Activated CD8-positive, alpha-beta memory T cell treated with anti-CD3 and anti-CD28 coated beads, Interleukin-2, amount 10 ng/mL, durations not matched to agents 7 days and 5 days (primary cell): ENCODE results near the gene FCHO1. TPM values are rescaled to one million over a fixed set of nuclear protein-coding genes. Genes with fewer than 3 reads are reported as not detected.
"Not testable (repeated sequence)": the region's sequence is repeated elsewhere in the genome, so short reads cannot be mapped to it uniquely, and the experiment has no call there.

Experiments
- ATAC-seq: fragments of 150-1000 bp; cut with Tn5 transposase; one replicate; pipeline ENCODE4 v1.10.0; 2021; ENCODE audit warnings: moderate library complexity
- CTCF ChIA-PET: fragments of 350-600 bp; sonication (Branson Sonifier 250); formaldehyde crosslinking; loops from one replicate; lab custom pipeline; 2021; ENCODE audit warnings: antibody characterized with exemption; lab: Charles Lee
- DNase-seq: peaks from one replicate; pipeline ENCODE4 v3.0.0-alpha.2; 2020
- H3K27ac Mint-ChIP-seq: one replicate; pipeline ENCODE4 v1.8.0; 2021; ENCODE audit warnings: mild to moderate bottlenecking, mixed read lengths
- H3K27me3 Mint-ChIP-seq: one replicate; pipeline ENCODE4 v1.8.0; 2021; ENCODE audit warnings: mixed read lengths
- H3K36me3 Mint-ChIP-seq: one replicate; pipeline ENCODE4 v1.8.0; 2021; ENCODE audit warnings: mild to moderate bottlenecking, mixed read lengths
- H3K4me1 Mint-ChIP-seq: one replicate; pipeline ENCODE4 v1.8.0; 2021; ENCODE audit warnings: mixed read lengths
- H3K4me3 Mint-ChIP-seq: one replicate; pipeline ENCODE4 v1.8.0; 2021; ENCODE audit warnings: mild to moderate bottlenecking, moderate library complexity, mixed read lengths
- H3K9me3 Mint-ChIP-seq: one replicate; pipeline ENCODE4 v1.8.0; 2022; ENCODE audit warnings: low read depth, mixed read lengths
- total RNA-seq, 2 experiments: library from RNA; stranded (reverse); gene quantifications; one replicate each; pipeline ENCODE4 v1.2.3, GENCODE V29; 2021

The FCHO1 gene
- total RNA-seq, 2 experiments from 2014 or later: 58.4 to 70.6 TPM

DNA sequence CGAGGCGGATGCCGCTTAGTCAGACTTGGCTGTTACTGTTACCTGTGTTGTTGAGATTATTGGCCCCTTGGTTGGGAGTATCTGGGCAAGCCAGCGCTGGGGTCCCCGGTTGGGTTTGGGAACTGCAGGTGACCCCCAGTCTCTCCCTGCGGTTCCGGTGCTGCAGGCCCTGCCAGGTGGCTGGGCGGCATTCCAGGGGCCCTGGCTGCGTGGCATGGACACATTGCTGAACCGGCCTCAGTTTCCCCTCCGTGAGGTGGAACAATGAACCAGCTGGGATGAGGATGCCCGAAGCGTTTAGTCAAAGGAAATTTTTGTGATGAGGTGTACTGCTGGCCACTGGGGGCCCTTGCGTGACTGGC is 44.2 kb downstream of the FCHO1 start:
- Mint-ChIP-seq H3K27me3 (peaks cover 26% of the 10 kb centered on the region), H3K9me3 (no peaks in the 10 kb centered on the region), H3K36me3 (no peaks in the 10 kb centered on the region), H3K4me3 (no peak overlapping the region), H3K27ac (no peak overlapping the region), H3K4me1 (peaks cover 34% of the 10 kb centered on the region)
- DNase-seq (no peak), ATAC-seq (no peak)
- CTCF ChIA-PET: interaction anchor here (1.0 to 2.0 kb wide), 3 partner anchors 10 to 64 kb away, joined by 3 to 6 read pairs (median 3); no protein-coding TSS in a partner anchor

DNA sequence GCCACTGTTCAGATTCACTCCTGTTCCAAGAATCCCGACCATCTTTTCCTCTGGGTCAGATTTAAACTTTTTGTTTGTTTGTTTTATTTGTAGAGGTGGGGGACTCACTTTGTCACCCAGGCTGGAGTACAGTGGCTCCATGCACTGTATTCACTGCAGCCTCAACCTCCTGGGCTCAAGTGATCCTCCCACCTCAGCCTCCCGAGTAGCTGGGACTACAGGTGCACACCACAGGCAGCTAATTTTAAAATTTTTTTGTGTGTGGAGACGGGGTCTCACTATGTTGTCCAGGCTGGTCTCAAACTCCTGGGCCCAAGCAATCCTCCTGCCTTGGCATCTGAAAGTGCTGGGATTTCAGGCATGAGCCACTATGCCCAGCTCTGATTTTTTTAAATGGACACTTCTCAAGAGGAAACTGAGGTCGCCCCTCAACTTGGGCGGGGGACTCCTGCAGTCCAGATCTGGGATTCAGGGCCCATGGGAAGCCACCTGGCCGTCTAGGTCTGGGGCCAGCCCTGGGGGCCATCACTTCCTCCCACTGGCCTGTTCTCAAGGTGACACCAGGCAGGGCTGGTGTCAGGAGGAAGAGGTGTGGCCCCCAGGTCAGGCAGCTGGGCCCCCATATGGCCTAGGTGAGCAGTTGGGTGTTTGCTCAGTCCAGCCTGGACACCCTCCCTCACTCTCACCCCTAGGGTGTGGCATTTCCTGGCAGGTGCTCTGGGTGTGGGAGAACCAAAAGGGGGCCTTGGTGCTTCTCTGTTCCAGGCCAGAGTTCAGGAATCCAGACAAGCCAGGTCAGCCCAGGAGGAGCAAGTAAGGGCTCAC is 44.9 kb downstream of the FCHO1 start:
- Mint-ChIP-seq H3K27me3 (peaks cover 28% of the 10 kb centered on the region), H3K36me3 (no peaks in the 10 kb centered on the region), H3K4me1 (peaks cover 34% of the 10 kb centered on the region), H3K9me3 (no peaks in the 10 kb centered on the region), H3K4me3 (no peak overlapping the region), H3K27ac (no peak overlapping the region)
- DNase-seq (no peak), ATAC-seq (no peak)
- CTCF ChIA-PET: interaction anchor here (0.5 to 2.0 kb wide), 5 partner anchors 9 to 96 kb away, joined by 3 to 6 read pairs (median 3); no protein-coding TSS in a partner anchor

DNA sequence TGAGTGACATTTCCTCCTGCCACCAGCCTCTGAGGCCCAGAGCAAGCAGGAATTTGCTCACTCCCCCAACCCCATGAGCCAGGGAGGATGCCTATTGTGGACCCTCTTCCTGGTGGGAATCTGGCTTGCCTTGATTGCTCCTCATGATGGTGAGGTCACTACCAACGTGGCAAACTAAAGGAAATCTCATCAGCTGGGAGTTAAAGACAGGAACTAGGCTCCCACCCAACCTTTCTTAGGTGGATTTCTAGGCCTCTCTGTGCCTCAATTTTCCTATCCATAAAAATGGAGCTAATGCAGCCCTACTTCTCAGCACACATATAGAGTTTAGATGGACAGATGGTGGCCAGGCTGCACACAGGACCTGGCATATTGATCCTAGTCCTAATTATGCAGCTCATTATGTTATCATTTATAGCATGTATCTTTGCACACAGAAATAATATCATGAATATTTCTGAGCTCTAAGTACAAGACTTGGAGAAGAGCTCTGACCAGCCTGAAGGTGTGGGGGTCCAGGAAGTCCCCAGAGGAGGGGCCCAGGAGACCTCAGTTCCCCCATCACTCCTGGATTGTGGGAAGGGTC is 45.7 kb downstream of the FCHO1 start:
- Mint-ChIP-seq H3K9me3 (no peaks in the 10 kb centered on the region), H3K27me3 (peaks cover 28% of the 10 kb centered on the region), H3K36me3 (no peaks in the 10 kb centered on the region), H3K27ac (no peak overlapping the region), H3K4me1 (peaks cover 27% of the 10 kb centered on the region), H3K4me3 (no peak overlapping the region)
- CTCF ChIA-PET: interaction anchor here (0.5 to 2.0 kb wide), 4 partner anchors 13 to 96 kb away, joined by 3 to 6 read pairs (median 3); partner anchors contain the start of gene RPL18A
- DNase-seq: no peak
- no peak for ATAC-seq

DNA sequence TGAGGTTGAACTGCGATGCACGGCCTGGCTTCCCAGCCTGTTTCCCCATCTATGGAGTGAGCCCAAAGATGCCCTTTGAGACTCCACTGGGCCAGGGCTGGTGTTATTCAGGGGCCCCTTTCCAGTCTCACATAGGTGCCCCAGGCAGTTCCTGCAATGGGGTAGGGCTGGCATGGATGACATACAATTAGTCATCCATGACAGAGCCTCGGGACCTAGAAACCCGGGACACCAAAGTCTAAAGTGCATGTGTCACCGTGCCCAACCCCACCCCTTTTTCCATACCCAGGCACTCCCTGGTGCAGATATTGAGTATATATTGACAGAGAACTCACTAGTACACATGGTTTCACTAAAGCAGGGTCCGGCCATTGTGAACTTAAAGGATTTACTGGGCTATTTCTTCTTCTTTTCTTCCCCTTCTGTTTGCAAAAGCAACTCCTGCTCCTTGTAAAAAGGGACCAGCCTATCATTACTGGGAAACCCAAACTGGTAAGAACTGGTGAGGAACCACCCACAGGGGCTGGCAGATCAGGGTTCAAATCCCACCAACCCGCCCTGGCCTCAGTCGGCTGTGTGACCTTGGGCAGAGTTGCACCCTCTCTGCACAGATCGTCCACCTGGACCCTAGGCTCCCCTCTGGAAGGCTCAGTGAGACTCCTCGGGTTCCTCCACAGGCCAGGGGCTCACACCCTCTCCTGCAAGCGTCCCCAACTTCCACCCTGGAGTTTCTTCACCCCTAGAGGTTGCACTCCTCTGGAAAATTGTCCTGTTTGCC is 46.3 kb downstream of the FCHO1 start:
- Mint-ChIP-seq H3K27ac (no peak overlapping the region), H3K9me3 (no peaks in the 10 kb centered on the region), H3K36me3 (no peaks in the 10 kb centered on the region), H3K27me3 (peaks cover 32% of the 10 kb centered on the region), H3K4me3 (no peak overlapping the region), H3K4me1 (peaks cover 28% of the 10 kb centered on the region)
- no peak for DNase-seq
- CTCF ChIA-PET: interaction anchor here (0.6 to 2.0 kb wide), 3 partner anchors 13 to 62 kb away, joined by 3 to 6 read pairs (median 3); partner anchors contain the start of gene RPL18A
- peak; percentile 45 for ATAC-seq

DNA sequence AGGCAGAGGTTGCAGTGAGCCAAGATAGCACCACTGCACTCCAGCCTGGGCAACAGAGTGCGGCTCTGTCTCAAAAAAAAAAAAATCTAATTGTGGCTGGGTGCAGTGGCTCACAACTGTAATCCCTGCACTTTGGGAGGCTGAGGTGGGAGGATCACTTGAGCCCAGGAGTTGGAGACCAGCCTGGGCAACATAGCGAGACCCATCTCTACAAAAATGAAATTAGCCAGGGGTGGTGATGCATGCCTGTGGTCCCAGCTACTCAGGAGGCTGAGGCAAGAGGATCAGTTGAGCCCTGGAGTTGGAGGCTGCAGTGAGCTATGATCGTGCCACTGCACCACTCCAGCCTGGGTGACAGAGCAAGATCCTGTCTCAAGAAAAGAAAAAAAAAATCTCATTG is 47.3 kb downstream of the FCHO1 start:
- Mint-ChIP-seq H3K4me1 (peaks cover 37% of the 10 kb centered on the region), H3K27me3 (peaks cover 31% of the 10 kb centered on the region)
- not testable (repeated sequence) for H3K9me3 Mint-ChIP-seq, H3K4me3 Mint-ChIP-seq, H3K27ac Mint-ChIP-seq, H3K36me3 Mint-ChIP-seq, DNase-seq, ATAC-seq
- CTCF ChIA-PET: interaction anchor here (0.6 to 0.9 kb wide), 2 partner anchors 134 to 618 kb away, joined by 3 read pairs; partner anchors contain the start of gene CCDC124

DNA sequence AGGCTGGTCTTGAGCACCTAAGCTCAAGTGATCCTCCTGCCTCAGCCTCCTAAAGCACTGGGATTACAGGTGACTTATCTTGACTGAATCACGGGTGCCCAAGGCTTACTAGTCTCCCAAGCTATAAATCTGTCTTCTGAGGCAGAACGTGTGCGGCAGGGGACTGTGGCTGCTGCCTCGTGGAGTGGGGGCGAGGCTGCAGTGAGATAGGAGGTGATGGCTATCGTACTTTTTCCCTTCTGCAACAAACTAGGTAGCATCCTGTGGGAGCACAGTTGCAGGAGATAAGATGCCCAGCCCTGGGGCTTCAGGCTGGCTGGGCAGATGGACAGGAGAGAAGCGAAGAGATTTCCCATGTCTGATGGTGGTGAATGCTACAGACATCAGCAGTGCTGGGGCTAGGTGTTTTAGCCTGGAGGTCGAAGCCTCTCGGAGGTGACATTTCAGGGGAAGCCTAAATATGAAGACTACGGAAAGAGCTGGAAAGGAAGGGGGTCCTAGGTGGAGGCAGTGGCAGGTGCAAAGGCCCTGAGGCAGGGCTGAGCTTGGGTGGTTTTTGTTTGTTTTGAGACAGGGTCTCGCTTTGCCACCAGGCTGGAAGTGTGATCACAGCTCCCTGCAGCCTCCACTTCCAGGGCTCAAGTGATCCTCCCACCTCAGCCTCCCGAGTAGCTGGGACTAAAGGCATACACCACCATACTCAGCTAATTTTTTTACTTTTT is 51.0 kb downstream of the FCHO1 start:
- no peak for DNase-seq
- peaks cover 14% of the 10 kb centered on the region for H3K27me3 Mint-ChIP-seq
- peaks cover 30% of the 10 kb centered on the region for H3K4me1 Mint-ChIP-seq
- CTCF ChIA-PET: interaction anchor here (0.7 to 1.8 kb wide), 5 partner anchors 19 to 126 kb away, joined by 3 to 11 read pairs (median 6); partner anchors contain the start of gene RPL18A
- no peak overlapping the region for H3K4me3 Mint-ChIP-seq
- no peaks in the 10 kb centered on the region for H3K9me3 Mint-ChIP-seq
- no peak for ATAC-seq
- no peaks in the 10 kb centered on the region for H3K36me3 Mint-ChIP-seq
- H3K27ac Mint-ChIP-seq: no peak overlapping the region

DNA sequence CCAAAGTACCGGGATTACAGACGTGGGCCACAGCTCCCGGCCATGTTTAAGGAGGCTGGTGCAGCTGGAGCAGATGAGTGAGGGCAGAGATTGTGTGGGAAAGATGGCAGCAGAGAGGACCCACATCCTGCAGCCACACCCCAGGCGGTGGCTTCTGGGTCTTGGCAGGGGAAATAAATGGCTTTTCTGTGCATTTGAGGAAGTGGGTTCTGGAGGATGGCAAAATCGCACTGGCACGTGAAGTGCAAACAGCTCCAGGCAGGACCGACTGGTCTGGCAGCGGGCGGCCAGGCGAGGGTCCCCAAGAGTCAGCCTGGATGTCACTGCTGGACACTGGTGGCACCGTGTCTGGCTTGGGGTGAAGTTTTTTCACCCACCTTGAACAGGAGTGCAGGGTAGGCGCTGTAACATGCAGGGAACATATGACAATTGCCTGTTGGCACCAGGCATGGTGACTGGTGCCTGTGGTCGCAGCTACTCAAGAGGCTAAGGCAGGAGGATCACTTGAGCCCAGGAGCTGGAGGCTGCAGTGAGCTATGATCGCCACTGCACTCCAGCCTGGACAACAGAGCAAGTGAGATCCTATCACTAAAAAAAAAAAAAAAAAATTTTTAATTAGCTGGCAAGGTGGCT is 52.1 kb downstream of the FCHO1 start:
- peaks cover 19% of the 10 kb centered on the region for H3K27me3 Mint-ChIP-seq
- ATAC-seq: peak; percentile 69
- peak overlapping the region; percentile 85 for H3K27ac Mint-ChIP-seq
- H3K4me3 Mint-ChIP-seq: no peak overlapping the region
- no peaks in the 10 kb centered on the region for H3K36me3 Mint-ChIP-seq
- DNase-seq: peak; percentile 75
- H3K4me1 Mint-ChIP-seq: peaks cover 38% of the 10 kb centered on the region
- no peaks in the 10 kb centered on the region for H3K9me3 Mint-ChIP-seq
- CTCF ChIA-PET: interaction anchor here (0.5 to 2.1 kb wide), 8 partner anchors 10 to 294 kb away, joined by 3 to 11 read pairs (median 6); partner anchors contain the start of gene CCDC124

DNA sequence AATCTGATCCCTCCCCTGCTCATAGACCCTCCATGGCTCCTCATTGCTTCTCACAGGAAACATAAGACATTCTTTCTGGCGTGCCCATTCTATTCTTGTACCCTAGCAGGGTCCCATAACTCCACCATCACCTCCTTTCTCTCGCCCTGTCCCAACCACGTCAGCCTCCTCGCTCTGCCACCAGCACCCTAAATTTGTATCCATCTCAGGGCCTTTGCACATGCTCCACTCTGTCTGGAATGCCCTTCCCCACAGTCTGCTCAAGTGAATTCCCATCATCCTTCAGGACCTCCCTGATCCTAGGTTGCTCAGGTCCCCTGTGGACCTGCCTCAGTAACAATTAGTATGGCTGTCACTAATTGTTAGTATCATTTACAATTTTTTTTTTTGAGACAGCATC is 54.1 kb downstream of the FCHO1 start:
- Mint-ChIP-seq H3K27me3 (peaks cover 24% of the 10 kb centered on the region), H3K36me3 (no peaks in the 10 kb centered on the region), H3K27ac (no peak overlapping the region), H3K9me3 (no peaks in the 10 kb centered on the region), H3K4me1 (peaks cover 38% of the 10 kb centered on the region), H3K4me3 (no peak overlapping the region)
- CTCF ChIA-PET: interaction anchor here (1.1 kb wide), 1 partner anchor 9 kb away, joined by 3 read pairs; no protein-coding TSS in a partner anchor
- no peak for ATAC-seq
- no peak for DNase-seq

DNA sequence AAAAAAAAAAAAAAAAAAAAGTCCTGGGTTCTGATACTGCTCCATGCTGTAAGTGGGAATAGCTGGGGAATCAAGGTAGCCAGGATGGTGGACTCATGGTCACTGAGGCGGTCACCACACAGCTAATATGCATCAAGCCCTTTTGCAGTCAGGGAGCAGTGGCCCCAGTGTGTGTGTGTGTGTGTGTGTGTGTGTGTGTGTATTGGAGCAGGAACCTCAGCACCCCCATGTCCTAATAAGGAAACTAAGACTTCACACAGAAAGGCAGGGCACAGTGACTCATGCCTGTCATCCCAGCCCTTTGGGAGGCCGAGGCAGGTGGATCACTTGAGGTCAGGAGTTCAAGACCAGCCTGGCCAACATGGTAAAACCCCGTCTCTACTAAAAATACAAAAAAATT is 55.7 kb downstream of the FCHO1 start:
- ATAC-seq: no peak
- Mint-ChIP-seq H3K27ac (no peak overlapping the region), H3K4me3 (no peak overlapping the region), H3K4me1 (peaks cover 38% of the 10 kb centered on the region), H3K9me3 (no peaks in the 10 kb centered on the region), H3K27me3 (peaks cover 21% of the 10 kb centered on the region), H3K36me3 (no peaks in the 10 kb centered on the region)
- no peak for DNase-seq
- CTCF ChIA-PET: no interaction called here

DNA sequence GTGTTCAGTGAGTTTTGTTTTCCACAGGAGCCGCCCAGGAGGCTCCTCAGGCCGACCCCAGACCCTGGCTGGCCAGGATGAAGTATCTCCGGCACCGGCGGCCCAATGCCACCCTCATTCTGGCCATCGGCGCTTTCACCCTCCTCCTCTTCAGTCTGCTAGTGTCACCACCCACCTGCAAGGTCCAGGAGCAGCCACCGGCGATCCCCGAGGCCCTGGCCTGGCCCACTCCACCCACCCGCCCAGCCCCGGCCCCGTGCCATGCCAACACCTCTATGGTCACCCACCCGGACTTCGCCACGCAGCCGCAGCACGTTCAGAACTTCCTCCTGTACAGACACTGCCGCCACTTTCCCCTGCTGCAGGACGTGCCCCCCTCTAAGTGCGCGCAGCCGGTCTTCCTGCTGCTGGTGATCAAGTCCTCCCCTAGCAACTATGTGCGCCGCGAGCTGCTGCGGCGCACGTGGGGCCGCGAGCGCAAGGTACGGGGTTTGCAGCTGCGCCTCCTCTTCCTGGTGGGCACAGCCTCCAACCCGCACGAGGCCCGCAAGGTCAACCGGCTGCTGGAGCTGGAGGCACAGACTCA is 56.5 kb downstream of the FCHO1 start:
- CTCF ChIA-PET: interaction anchor here (1.4 kb wide), 1 partner anchor 48 kb away, joined by 8 read pairs; no protein-coding TSS in a partner anchor
- H3K27me3 Mint-ChIP-seq: peaks cover 18% of the 10 kb centered on the region
- H3K4me3 Mint-ChIP-seq: no peak overlapping the region
- DNase-seq (peak; percentile 53), ATAC-seq (no peak)
- H3K27ac Mint-ChIP-seq: no peak overlapping the region
- H3K4me1 Mint-ChIP-seq: peaks cover 32% of the 10 kb centered on the region
- H3K36me3 Mint-ChIP-seq: no peaks in the 10 kb centered on the region
- H3K9me3 Mint-ChIP-seq: no peaks in the 10 kb centered on the region

DNA sequence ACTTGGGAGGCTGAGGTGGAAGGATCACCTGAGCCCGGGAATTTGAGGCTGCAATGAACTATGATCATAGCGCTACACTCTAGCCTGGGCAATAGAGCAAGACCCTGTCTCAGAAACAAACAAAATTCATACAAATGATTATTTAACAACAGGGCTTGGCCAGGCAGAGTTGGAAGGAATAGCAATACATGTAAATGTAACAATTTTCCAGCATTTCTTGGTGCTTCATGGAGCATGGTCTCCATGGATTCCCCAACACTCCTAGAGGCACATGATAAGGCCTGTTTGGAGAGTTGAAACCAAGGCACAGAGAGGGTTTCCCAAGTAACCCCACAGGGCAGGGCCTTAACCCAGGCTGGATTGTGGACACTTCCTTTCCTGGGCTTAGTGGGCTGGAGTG is 59.8 kb downstream of the FCHO1 start:
- ATAC-seq: no peak
- H3K4me3 Mint-ChIP-seq: no peak overlapping the region

DNA sequence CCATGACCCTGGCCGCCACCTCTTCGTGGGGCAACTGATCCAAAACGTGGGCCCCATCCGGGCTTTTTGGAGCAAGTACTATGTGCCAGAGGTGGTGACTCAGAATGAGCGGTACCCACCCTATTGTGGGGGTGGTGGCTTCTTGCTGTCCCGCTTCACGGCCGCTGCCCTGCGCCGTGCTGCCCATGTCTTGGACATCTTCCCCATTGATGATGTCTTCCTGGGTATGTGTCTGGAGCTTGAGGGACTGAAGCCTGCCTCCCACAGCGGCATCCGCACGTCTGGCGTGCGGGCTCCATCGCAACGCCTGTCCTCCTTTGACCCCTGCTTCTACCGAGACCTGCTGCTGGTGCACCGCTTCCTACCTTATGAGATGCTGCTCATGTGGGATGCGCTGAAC is 60.4 kb downstream of the FCHO1 start:
- Mint-ChIP-seq H3K27ac (no peak overlapping the region), H3K4me3 (no peak overlapping the region), H3K4me1 (peaks cover 12% of the 10 kb centered on the region), H3K36me3 (no peaks in the 10 kb centered on the region), H3K9me3 (no peaks in the 10 kb centered on the region), H3K27me3 (peaks cover 10% of the 10 kb centered on the region)
- CTCF ChIA-PET: no interaction called here
- ATAC-seq: no peak
- DNase-seq: no peak

More for the DNA sequence above, 59.8 kb downstream of the FCHO1 start:
- Mint-ChIP-seq H3K27ac (no peak overlapping the region), H3K9me3 (no peaks in the 10 kb centered on the region), H3K27me3 (peaks cover 10% of the 10 kb centered on the region), H3K36me3 (no peaks in the 10 kb centered on the region), H3K4me1 (peaks cover 12% of the 10 kb centered on the region)
- DNase-seq: no peak
- CTCF ChIA-PET: no interaction called here
